WERI-Rb-1 (cell line): ENCODE measurements around the gene TOM1L2.

Experiments
- DNase-seq: peaks from one replicate; pipeline ENCODE4 v3.0.0-alpha.2; 2020
- H3K27ac ChIP-seq: fragments of 250-450 bp; sonication (Bioruptor Pico); 2 replicates; pipeline ENCODE4 v1.5.1; 2020; ENCODE audit warnings: mild to moderate bottlenecking, moderate library complexity
- H3K27me3 ChIP-seq: fragments of 250-450 bp; sonication (Bioruptor Pico); 2 replicates; pipeline ENCODE4 v1.5.1; 2021; ENCODE audit warnings: mild to moderate bottlenecking, low read depth, moderate library complexity; ENCODE audit not compliant: insufficient read depth, severe bottlenecking
- H3K36me3 ChIP-seq: fragments of 250-450 bp; sonication (Bioruptor Pico); 2 replicates; pipeline ENCODE4 v1.5.1; 2020; ENCODE audit warnings: mild to moderate bottlenecking, moderate library complexity
- H3K4me3 ChIP-seq: 2 replicates; pipeline ENCODE4 v1.5.1; 2011; ENCODE audit warnings: low read depth, mild to moderate bottlenecking, control low read depth, low read length
- H3K9me3 ChIP-seq: fragments of 250-450 bp; sonication (Bioruptor Pico); 2 replicates; pipeline ENCODE4 v1.5.1; 2021; ENCODE audit warnings: mild to moderate bottlenecking, moderate library complexity; ENCODE audit not compliant: severe bottlenecking
- TF ChIP-seq, protein P1 (sequence below): IDR thresholded peaks from 2 replicates; pipeline ENCODE4 v1.5.1; 2011; ENCODE audit warnings: low read depth, mild to moderate bottlenecking, control low read depth, inconsistent platforms, low read length

Gene TOM1L2

DNA sequence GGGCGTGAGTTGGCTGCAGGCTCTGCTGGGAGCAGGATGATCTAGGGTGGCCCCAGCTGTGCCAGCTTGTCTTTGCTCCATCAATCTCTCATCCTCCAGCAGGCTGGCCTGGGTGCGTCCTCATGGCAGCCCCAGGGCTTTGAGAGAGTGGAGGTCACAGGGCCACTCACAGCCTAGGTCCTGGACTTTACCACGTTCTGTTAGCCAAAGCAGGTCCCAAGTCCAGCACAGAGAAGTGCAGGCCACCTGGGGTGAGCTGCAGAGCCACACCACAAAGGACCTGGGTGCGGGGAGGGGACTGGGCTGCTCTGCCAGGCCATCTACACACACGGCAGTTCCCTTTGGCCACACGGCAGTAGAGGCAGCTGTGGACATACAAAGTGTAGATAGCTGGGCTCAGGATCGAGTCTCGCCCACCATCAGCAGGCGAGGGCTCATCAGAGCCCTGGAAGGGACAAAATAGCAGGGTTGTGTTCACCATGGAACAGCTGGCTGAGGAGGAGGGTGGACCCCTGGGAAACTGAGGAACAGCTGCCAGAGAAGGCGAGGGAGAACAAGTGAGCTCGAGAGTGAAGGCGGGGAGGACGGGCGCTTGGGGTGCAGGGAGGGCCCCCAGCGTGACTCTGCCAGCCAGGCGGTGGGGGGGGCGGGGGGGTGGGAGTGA lies 165.5 kb downstream of the TOM1L2 start:
- TF ChIP-seq, protein P1, sequence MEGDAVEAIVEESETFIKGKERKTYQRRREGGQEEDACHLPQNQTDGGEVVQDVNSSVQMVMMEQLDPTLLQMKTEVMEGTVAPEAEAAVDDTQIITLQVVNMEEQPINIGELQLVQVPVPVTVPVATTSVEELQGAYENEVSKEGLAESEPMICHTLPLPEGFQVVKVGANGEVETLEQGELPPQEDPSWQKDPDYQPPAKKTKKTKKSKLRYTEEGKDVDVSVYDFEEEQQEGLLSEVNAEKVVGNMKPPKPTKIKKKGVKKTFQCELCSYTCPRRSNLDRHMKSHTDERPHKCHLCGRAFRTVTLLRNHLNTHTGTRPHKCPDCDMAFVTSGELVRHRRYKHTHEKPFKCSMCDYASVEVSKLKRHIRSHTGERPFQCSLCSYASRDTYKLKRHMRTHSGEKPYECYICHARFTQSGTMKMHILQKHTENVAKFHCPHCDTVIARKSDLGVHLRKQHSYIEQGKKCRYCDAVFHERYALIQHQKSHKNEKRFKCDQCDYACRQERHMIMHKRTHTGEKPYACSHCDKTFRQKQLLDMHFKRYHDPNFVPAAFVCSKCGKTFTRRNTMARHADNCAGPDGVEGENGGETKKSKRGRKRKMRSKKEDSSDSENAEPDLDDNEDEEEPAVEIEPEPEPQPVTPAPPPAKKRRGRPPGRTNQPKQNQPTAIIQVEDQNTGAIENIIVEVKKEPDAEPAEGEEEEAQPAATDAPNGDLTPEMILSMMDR = no peak

GRCh38 chr17:17806035-17806434 lies 166.2 kb downstream of the TOM1L2 start:
- peaks cover 83% of the 10 kb centered on the region for H3K36me3 ChIP-seq
- no peak overlapping the region for H3K27ac ChIP-seq
- no peak overlapping the region for H3K4me3 ChIP-seq
- DNase-seq = no peak
- H3K27me3 ChIP-seq = no peaks in the 10 kb centered on the region
- TF ChIP-seq, protein P1 = no peak
- no peaks in the 10 kb centered on the region for H3K9me3 ChIP-seq

More for the DNA sequence above, 165.5 kb downstream of the TOM1L2 start:
- Histone ChIP-seq H3K36me3 (peaks cover 82% of the 10 kb centered on the region), H3K27ac (no peak overlapping the region), H3K4me3 (no peak overlapping the region), H3K27me3 (no peaks in the 10 kb centered on the region), H3K9me3 (no peaks in the 10 kb centered on the region)
- DNase-seq = no peak

DNA sequence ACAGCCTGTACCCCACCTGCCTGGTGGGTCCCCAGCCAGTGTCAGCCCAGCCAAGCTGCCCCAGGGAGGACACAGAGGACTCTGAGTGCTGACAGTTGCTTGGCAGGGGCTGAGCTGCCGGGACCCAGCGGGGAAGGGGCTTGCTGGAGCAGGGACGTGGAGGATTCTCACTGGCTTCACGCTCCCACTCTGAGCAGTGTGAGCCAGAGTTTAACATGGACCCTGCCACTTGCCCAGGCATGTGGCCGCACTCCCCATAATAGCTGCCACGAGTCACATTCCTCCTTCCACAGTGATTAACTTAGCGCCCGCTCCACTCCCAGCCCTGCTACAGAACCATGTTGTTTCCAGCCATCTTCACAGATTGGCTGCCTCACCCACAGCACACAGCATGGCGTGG lies 166.6 kb downstream of the TOM1L2 start:
- TF ChIP-seq, protein P1 = no peak
- Histone ChIP-seq H3K36me3 (peaks cover 79% of the 10 kb centered on the region), H3K4me3 (no peak overlapping the region), H3K9me3 (no peaks in the 10 kb centered on the region), H3K27me3 (no peaks in the 10 kb centered on the region), H3K27ac (no peak overlapping the region)
- DNase-seq = no peak

- H3K36me3 ChIP-seq = peaks cover 82% of the 10 kb centered on the region
- TF ChIP-seq, protein P1 = no peak
- no peak for DNase-seq
- no peak overlapping the region for H3K4me3 ChIP-seq
- H3K27ac ChIP-seq = no peak overlapping the region
- H3K27me3 ChIP-seq = no peaks in the 10 kb centered on the region
- H3K9me3 ChIP-seq = no peaks in the 10 kb centered on the region
Measured at GRCh38 chr17:17804007-17804406, 168.2 kb downstream of the TOM1L2 start.

- Histone ChIP-seq H3K27me3 (no peaks in the 10 kb centered on the region), H3K27ac (no peak overlapping the region), H3K9me3 (no peaks in the 10 kb centered on the region), H3K36me3 (peaks cover 88% of the 10 kb centered on the region), H3K4me3 (no peak overlapping the region)
- TF ChIP-seq, protein P1 = no peak
- DNase-seq = no peak
Measured at GRCh38 chr17:17801800-17802481, 170.3 kb downstream of the TOM1L2 start.
